Stimulated activated CD4-positive, alpha-beta T cell treated with anti-CD3 and anti-CD28 coated beads, Interleukin-1b, Interleukin-23, amount 100 ng/mL, for 48 hours (primary cell): Measurements from ENCODE around the gene PEX12.
"Not testable (repeated sequence)": the region's sequence is repeated elsewhere in the genome, so short reads cannot be mapped to it uniquely, and the experiment has no call there.

ENCODE experiments used
- DNase-seq: peaks from one replicate; pipeline ENCODE4 v3.0.0-alpha.2; 2020

PEX12 gene

GRCh38 chr17:35578197-35578928 lies at the start of gene PEX12:
TSS of gene PEX12 (minus strand) at chr17:35578571. CDS start at chr17:35578021, 550 bp downstream.
- peak; percentile 87 for DNase-seq

GRCh38 chr17:35627417-35627816 lies 49.0 kb upstream of the PEX12 start:
- DNase-seq: no peak

GRCh38 chr17:35621768-35622167 lies 43.4 kb upstream of the PEX12 start:
- DNase-seq: no peak

GRCh38 chr17:35618628-35619027 lies 40.3 kb upstream of the PEX12 start:
- no peak for DNase-seq

- DNase-seq: no peak
Measured at GRCh38 chr17:35617505-35617904, 39.1 kb upstream of the PEX12 start.

- DNase-seq: no peak
Measured at GRCh38 chr17:35616536-35616935, 38.2 kb upstream of the PEX12 start.

GRCh38 chr17:35614810-35615209 lies 36.4 kb upstream of the PEX12 start:
- DNase-seq: no peak

- DNase-seq: peak; percentile 10
Measured at GRCh38 chr17:35612924-35613521, 34.7 kb upstream of the PEX12 start.

GRCh38 chr17:35610746-35611145 lies 32.4 kb upstream of the PEX12 start:
- DNase-seq: not testable (repeated sequence)

GRCh38 chr17:35609831-35610230 lies 31.5 kb upstream of the PEX12 start:
- DNase-seq: no peak

GRCh38 chr17:35607239-35607847 lies 29.0 kb upstream of the PEX12 start:
- no peak for DNase-seq

GRCh38 chr17:35605678-35606077 lies 27.3 kb upstream of the PEX12 start:
- no peak for DNase-seq

GRCh38 chr17:35603674-35604073 lies 25.3 kb upstream of the PEX12 start:
- DNase-seq: no peak

- DNase-seq: no peak
Measured at GRCh38 chr17:35597604-35598003, 19.2 kb upstream of the PEX12 start.

- DNase-seq: no peak
Measured at GRCh38 chr17:35596530-35597233, 18.3 kb upstream of the PEX12 start.

GRCh38 chr17:35596072-35596471 lies 17.7 kb upstream of the PEX12 start:
- no peak for DNase-seq

- DNase-seq: no peak
Measured at GRCh38 chr17:35588196-35588920, 10.0 kb upstream of the PEX12 start.

GRCh38 chr17:35587074-35587961 lies 8.9 kb upstream of the PEX12 start, which contains the start of gene AP2B1:
TSS of gene AP2B1 (plus strand) at chr17:35587322. CDS start at chr17:35594031, 6,709 bp downstream.
- peak; percentile 94 for DNase-seq

GRCh38 chr17:35586569-35587073 lies 8.2 kb upstream of the PEX12 start:
- DNase-seq: no peak

- DNase-seq: no peak
Measured at GRCh38 chr17:35584061-35584460, 5.7 kb upstream of the PEX12 start.

GRCh38 chr17:35578929-35579432 lies 610 bp upstream of the PEX12 start:
- no peak for DNase-seq
